Measurements from ENCODE around the gene OR8B3. TPM values are rescaled to one million over a fixed set of nuclear protein-coding genes. Genes with fewer than 3 reads are reported as not detected.

Gene OR8B3
- total RNA-seq, 1 experiment from 2014 or later: not detected

GRCh38 chr11:124441519-124441918, 42.7 kb upstream of the OR8B3 start:
- no peaks in the 10 kb centered on the region for H3K4me1 Mint-ChIP-seq
- no peaks in the 10 kb centered on the region for H3K36me3 Mint-ChIP-seq
- DNase-seq (ENCODE audit: low spot score) (no peak), ATAC-seq (no peak)
- ChIA-PET CTCF (interaction anchor here (1.2 to 2.0 kb wide), 4 partner anchors 12 to 182 kb away, joined by 3 to 8 read pairs (median 6); partner anchors contain the start of gene TBRG1), POLR2A (no interaction called here)
- H3K27me3 Mint-ChIP-seq (ENCODE audit: low read depth): no peaks in the 10 kb centered on the region; the same call in 1 of the 2 replicates
- no peak overlapping the region for H3K4me3 Mint-ChIP-seq
- TF ChIP-seq ZNF121 (CRISPR knock-in tag; IDR thresholded peaks at IDR 0.05) (no peak), E2F1 (CRISPR knock-in tag; IDR thresholded peaks at IDR 0.05) (no peak), CTCF (IDR thresholded peaks at IDR 0.05) (no peak), HMGXB4 (CRISPR knock-in tag; IDR thresholded peaks at IDR 0.05) (no peak), ZBTB43 (CRISPR knock-in tag; IDR thresholded peaks at IDR 0.05) (no peak), SMAD4 (CRISPR knock-in tag; IDR thresholded peaks at IDR 0.05) (no peak), OVOL2 (CRISPR knock-in tag; IDR thresholded peaks at IDR 0.05; ENCODE audit: borderline replicate concordance) (no peak), SMAD3 (CRISPR knock-in tag; IDR thresholded peaks at IDR 0.05; ENCODE audit: borderline replicate concordance) (no peak), KAT7 (CRISPR knock-in tag; IDR thresholded peaks at IDR 0.05; ENCODE audit: borderline replicate concordance) (no peak), CREM (CRISPR knock-in tag; IDR thresholded peaks at IDR 0.05) (no peak), ESRRA (CRISPR knock-in tag; IDR thresholded peaks at IDR 0.05; ENCODE audit: borderline replicate concordance) (no peak), NR2C2 (CRISPR knock-in tag; IDR thresholded peaks at IDR 0.05) (no peak), SOX15 (CRISPR knock-in tag; IDR thresholded peaks at IDR 0.05) (no peak), RORB (CRISPR knock-in tag; IDR thresholded peaks at IDR 0.05) (no peak), ZNF512 (CRISPR knock-in tag; IDR thresholded peaks at IDR 0.05; ENCODE audit: borderline replicate concordance) (no peak), NFE2L1 (CRISPR knock-in tag; IDR thresholded peaks at IDR 0.05) (no peak)
- peaks cover 3% of the 10 kb centered on the region; the same call in 1 of the 2 replicates for H3K9me3 Mint-ChIP-seq
- H3K27ac Mint-ChIP-seq: no peak overlapping the region

- Mint-ChIP-seq H3K27me3 (ENCODE audit: low read depth) (no peaks in the 10 kb centered on the region; the same call in 1 of the 2 replicates), H3K36me3 (no peaks in the 10 kb centered on the region), H3K27ac (no peak overlapping the region), H3K4me1 (no peaks in the 10 kb centered on the region), H3K4me3 (no peak overlapping the region), H3K9me3 (peaks cover 3% of the 10 kb centered on the region; the same call in 1 of the 2 replicates)
- ChIA-PET CTCF (no interaction called here), POLR2A (no interaction called here)
- DNase-seq (ENCODE audit: low spot score) (no peak), ATAC-seq (peak; percentile 32)
- TF ChIP-seq CBFB (CRISPR knock-in tag; IDR thresholded peaks at IDR 0.05; ENCODE audit: low read depth) (no peak), IRF1 (CRISPR knock-in tag; IDR thresholded peaks at IDR 0.05) (no peak), ZBTB21 (CRISPR knock-in tag; IDR thresholded peaks at IDR 0.05; ENCODE audit: borderline replicate concordance) (no peak), NR1H2 (CRISPR knock-in tag; IDR thresholded peaks at IDR 0.05) (no peak), MXD4 (CRISPR knock-in tag; IDR thresholded peaks at IDR 0.05; ENCODE audit: borderline replicate concordance) (no peak), ZNF317 (CRISPR knock-in tag; IDR thresholded peaks at IDR 0.05; ENCODE audit: borderline replicate concordance, low read depth) (no peak), ZNF512 (CRISPR knock-in tag; IDR thresholded peaks at IDR 0.05; ENCODE audit: borderline replicate concordance) (no peak), ZNF138 (CRISPR knock-in tag; conservative IDR thresholded peaks at IDR 0.05) (no peak), ZNF671 (CRISPR knock-in tag; IDR thresholded peaks at IDR 0.05) (no peak), ZNF416 (CRISPR knock-in tag; IDR thresholded peaks at IDR 0.05) (no peak), NFYB (CRISPR knock-in tag; conservative IDR thresholded peaks at IDR 0.05; ENCODE audit: low read depth) (no peak), ZNF121 (CRISPR knock-in tag; IDR thresholded peaks at IDR 0.05) (no peak), FOXJ3 (CRISPR knock-in tag; IDR thresholded peaks at IDR 0.05; ENCODE audit: borderline replicate concordance) (no peak)
These were observed 42.3 kb upstream of the OR8B3 start for GRCh38 chr11:124441081-124441480.
